SK-N-MC (cell line): ENCODE results near the gene SLC39A13.

Experiments
- EZH2 ChIP-seq: fragments of 200-600 bp; sonication (generic); IDR thresholded peaks from one replicate; pipeline ENCODE4 v1.6.1; 2017; ENCODE audit warnings: antibody characterized with exemption
- FOXP2 ChIP-seq: optimal IDR thresholded peaks from 2 replicates; pipeline ENCODE3; 2011; ENCODE audit warnings: mild to moderate bottlenecking, moderate library complexity; ENCODE audit not compliant: insufficient read depth; ENCODE audit errors: extremely low read length, control extremely low read depth
- POLR2AphosphoS5 ChIP-seq: IDR thresholded peaks from 2 replicates; pipeline ENCODE4 v1.6.1; 2012; ENCODE audit warnings: mild to moderate bottlenecking, low read depth, low read length, borderline replicate concordance

- TF ChIP-seq EZH2, result no peak
- TF ChIP-seq POLR2AphosphoS5, result no peak
- no peak for TF ChIP-seq FOXP2
These were observed 5.0 kb downstream of the SLC39A13 start for GRCh38 chr11:47413351-47413750.
